Measurements from ENCODE around the gene MX2.
"Not testable (repeated sequence)": the region's sequence is repeated elsewhere in the genome, so short reads cannot be mapped to it uniquely, and the experiment has no call there.

Gene MX2

DNA sequence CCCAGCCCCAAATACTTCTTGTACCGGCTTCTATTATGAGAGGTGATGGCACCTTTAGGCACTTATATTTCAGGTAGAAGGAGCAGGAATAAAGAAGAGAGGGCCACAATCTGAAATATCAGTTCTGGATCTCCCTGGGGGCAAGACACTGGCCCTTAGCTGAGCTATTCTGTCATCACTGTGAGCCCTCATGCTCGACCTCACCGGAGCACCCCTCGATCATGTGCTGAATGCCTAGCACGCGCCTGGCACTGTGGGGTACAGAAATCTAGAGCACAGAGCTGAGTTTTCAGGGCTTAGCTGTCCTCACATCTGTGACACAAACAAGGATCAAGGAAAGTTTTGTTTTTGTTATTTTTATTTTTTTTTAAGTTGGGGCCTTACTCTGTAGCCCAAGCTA lies 56.6 kb downstream of the MX2 start:
- DNase-seq (ENCODE audit: low read depth) = no peak

DNA sequence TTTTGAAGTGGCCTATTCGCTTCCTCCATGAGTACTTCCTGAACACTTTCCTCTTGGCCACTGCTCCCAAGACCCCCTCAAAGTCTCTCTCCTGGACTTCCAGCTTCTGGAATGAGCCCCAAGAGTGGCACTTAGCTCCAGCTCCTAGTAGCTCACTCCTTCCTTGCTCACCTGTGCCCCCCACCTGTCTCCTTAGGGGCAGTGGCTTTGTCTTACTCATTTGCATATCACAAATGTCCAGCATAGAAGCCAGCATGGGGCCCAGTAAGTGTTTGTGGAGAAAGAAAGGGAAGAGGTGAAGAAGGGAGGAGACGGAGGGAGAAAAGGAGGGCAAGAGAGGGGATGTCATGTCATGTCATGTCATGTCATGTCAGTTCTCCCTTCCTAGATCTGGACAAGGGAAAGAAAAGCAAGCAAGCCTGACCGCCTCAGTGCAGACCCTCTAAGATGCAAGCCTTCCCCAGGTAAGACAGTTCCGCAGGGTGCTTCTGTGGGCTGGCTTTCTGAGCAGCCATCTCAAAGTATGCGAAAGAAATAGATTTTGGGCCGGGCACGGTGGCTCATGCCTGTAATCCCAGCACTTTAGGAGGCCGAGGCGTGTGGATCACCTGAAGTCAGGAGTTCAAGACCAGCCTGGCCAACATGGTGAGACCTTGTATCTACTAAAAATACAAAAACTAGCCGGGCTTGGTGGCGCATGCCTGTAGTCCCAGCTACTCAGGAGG lies 57.3 kb downstream of the MX2 start:
- DNase-seq (ENCODE audit: low read depth) = no peak

DNA sequence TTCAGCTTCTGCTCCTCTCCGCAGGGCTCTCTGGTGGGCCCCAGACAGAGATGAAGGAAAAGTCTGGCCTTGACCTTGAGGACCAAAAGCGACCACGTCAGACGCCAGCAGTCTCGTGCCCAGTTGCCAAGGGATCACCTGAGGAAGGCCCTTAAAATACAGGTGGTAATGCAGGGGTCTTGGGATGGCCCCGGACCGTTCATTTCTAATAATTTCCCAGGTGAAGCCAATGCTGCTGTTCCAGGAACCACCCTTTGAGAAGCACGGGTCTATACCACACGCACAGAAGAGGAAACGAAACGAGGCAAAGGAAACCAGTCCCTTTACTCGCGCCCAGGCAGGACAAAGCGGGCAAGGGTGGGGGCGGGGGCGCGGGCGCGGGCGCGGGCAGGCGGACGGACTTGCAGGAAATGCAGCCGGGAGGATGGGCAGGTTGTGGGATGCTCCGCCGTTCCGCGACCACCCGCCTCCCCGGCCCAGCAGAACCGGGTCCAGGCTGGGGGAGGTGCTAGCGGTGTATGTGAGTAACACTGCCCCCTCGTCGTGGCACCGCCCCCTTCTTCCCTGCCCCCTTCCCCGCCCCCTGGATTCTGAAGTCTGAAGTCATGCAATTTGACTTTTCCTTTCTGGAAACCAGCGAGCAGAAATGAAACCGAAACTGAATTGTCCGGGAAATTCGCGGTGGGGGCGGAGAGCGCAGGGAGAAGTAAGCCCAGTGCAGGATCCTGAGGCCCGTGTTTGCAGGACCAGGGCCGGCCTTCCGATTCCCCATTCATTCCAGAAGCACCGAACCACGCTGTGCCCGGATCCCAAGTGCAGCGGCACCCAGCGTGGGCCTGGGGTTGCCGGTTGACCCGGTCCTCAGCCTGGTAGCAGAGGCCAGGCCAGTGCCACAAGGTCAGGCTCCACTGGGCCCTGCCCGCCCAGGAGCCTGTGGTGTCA lies 58.4 kb downstream of the MX2 start:
- DNase-seq (ENCODE audit: low read depth) = peak; percentile 76

DNA sequence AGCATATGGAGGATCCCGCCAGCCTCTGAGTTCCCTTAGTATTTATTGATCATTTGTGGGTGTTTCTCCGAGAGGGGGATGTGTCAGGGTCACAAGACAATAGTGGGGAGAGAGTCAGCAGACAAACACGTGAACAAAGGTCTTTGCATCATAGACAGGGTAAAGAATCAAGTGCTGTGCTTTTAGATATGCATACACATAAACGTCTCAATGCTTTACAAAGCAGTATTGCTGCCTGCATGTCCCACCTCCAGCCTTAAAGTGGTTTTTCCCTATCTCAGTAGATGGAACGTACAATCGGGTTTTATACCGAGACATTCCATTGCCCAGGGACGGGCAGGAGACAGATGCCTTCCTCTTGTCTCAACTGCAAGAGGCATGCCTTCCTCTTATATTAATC lies 59.2 kb downstream of the MX2 start:
- DNase-seq (ENCODE audit: low read depth) = not testable (repeated sequence)

DNA sequence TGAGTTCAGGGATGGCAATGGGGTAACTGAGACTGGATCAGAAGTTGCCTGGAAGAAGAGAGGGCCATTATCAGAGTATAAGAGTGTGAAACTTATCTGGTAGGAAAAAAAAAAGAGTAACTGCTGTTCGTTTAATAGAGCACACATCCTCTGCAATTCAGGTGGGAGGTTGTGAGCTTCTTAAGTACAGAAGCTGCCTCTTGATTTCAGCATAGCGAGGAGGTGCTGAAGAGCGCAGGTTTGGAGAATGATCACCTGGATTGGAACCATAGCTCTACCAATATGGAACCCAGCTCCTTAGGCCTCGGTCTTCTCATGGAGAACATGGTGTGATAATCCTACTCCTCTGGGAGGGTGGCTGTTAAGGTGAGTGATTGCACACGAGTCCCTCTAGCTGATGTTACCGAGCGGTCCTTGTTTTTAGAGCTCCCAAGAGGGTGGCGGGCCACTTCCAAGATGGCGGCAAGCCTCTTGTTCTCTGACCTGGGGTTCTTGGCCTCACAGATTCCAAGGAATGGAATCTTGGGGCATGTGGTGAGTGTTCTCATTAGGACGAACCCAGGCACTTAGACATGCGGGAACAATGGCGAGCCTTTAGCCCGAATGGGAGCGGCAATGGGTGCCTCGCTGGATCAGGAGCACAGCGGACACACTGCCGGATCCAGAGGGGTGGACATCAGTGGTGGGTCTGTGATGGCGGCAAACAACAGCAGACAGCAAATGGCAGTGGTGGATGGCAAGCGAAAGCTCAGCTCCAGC lies 60.9 kb downstream of the MX2 start:
- no peak for DNase-seq (ENCODE audit: low read depth)

DNA sequence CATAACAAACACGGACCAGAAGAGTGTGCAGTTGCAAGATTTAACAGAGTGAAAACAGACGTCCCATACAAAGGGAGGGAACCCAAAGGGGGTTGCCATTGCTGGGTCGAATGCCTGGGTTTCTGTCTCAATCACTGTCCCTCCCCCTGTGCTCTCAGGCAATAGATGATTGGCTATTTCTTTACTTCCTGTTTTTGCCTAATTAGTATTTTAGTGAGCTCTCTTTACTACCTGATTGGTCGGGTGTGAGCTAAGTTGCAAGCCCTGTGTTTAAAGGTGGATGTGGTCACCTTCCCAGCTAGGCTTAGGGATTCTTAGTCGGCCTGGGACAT lies 61.4 kb downstream of the MX2 start:
- DNase-seq (ENCODE audit: low read depth) = not testable (repeated sequence)

DNA sequence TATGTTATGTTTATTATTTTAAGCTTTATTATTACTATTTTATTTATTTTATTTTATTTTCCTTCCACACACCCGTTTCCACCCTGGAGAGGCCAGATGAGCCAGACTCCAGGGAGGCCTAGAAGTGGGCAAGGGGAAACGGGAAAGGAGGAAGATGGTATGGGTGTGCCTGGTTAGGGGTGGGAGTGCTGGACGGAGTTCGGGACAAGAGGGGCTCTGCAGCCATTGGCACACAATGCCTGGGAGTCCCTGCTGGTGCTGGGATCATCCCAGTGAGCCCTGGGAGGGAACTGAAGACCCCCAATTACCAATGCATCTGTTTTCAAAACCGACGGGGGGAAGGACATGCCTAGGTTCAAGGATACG lies 63.7 kb downstream of the MX2 start:
- DNase-seq (ENCODE audit: low read depth) = no peak

DNA sequence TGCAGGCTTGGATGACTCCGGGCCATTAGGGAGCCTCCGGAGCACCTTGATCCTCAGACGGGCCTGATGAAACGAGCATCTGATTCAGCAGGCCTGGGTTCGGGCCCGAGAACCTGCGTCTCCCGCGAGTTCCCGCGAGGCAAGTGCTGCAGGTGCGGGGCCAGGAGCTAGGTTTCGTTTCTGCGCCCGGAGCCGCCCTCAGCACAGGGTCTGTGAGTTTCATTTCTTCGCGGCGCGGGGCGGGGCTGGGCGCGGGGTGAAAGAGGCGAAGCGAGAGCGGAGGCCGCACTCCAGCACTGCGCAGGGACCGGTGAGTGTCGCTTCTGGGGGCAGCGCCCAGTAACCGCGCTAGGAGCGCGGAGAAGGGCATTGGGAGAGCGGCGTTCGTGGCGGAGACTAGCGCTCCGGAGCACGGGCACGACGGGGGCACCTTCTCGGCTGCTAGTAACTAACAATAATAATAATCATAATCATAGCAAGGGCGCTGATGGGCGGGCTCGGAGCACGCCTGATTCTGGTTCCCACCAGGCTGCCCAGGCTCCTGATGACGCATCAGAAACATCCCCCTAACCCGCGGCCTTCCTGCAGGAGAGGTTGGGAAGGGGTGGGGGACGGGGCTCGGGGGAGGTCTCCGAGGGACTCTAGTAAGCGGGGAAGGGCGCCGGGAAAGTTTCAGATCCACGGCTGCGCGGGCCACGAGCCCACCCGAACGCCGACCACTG lies 64.3 kb downstream of the MX2 start, which contains the start of gene MX1:
Gene MX1 (plus strand): TSS at position 286 of the 722 bp plus-strand sequence. CDS start 5,832 bp downstream, outside the sequence.
- no peak for DNase-seq (ENCODE audit: low read depth)

DNA sequence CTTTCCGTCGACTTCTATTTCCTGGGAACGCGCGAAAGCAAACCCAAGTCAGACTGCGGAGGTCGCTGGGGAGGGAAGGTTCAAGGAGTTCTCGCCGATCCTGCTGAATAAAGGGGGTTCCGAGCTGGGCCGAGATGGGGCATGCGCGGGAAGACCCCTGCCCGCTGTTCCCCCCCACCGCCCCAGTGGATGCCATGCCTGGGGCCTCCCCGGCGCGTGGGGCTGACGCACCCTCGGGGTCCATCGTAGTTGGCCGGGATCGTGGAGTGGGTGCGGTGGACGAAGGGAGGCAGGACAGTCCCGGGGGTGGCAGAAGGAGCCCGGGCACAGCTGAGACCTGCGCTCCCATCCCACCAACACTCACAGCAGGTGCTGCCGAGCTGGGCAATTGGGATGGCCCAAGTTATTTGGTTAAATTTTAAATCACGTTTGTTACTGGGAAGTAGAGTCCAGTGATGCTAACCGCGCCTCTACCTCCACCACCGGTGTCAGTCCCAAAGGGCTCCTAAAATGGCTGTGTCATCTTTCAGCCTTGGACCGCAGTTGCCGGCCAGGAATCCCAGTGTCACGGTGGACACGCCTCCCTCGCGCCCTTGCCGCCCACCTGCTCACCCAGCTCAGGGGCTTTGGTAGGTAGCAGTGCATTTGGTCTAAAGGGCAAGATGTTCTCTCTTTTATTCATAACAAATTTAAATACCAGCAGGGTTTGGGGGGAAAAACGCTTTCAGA lies 65.0 kb downstream of the MX2 start:
- DNase-seq (ENCODE audit: low read depth) = no peak

DNA sequence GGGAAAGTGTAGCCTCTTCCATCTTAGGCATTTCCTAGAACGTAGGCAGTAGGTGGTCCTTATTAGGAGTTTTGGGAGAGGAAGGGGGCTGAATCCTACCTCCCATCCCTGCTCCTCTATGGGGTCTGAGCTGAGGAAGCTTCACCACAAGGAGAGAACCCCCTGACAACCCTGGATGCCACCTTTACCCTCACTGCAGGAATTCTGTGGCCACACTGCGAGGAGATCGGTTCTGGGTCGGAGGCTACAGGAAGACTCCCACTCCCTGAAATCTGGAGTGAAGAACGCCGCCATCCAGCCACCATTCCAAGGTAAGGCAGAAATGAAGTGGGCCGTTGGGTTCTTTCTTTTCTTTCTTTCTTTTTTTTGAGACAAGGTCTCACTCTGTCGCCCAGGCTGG lies 65.7 kb downstream of the MX2 start:
- no peak for DNase-seq (ENCODE audit: low read depth)

DNA sequence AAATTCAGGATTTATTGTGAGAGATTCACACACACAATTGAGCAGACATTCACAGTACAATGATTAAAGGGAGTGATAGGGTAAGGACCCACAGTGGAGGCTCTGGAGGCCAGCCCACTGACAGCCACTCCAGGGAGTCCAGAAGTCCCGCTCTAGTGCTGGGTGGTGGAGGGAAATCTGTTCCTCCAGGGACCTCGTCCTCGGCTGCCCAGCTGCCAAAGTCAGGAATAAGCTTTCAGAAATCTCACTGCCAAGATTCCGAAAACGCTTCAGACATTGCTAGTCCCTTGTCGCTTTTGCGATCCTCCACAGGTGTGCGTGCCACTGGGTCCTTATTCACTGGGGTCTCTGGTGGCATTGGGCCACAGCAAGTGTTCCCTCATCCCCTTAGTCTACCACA lies 66.5 kb downstream of the MX2 start:
- no peak for DNase-seq (ENCODE audit: low read depth)

DNA sequence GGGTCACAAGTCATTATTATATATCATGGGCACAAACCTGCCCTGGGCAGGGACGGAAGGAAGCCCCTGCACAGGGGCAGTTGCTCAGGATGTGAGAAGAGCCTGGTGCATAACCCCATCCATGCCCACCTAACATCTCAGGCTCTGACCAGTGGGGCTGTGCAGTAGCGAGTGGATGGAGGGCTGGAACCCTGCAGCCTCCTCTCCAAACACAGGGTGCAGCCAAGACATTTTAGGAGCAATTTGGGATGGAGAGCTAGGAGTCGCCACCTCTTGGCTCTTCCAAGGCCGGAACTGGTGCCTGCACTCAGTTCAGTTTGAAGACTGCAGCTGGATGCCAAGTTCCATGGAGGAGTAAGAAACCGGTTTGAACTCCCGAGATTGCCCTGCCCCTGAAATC lies 67.0 kb downstream of the MX2 start:
- DNase-seq (ENCODE audit: low read depth) = no peak

DNA sequence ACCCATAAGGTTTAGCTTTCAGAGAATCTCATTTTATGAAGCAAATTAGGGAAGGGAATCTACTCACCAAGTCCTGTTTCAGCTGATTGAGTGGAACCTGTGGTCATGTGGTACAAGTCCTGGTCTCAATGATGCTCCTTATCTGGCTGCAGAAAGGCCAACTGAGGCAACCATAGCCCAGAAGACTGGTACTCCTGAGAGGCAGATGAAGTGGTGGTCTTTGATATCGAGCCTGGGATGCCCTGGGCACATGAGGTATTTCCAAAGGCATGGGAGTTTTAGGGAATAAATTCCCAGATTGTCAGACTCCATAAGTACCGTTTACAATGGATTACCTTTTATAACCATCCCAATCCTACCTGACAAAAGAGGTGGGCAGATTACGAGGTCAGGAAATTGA lies 67.5 kb downstream of the MX2 start:
- DNase-seq (ENCODE audit: low read depth) = no peak

DNA sequence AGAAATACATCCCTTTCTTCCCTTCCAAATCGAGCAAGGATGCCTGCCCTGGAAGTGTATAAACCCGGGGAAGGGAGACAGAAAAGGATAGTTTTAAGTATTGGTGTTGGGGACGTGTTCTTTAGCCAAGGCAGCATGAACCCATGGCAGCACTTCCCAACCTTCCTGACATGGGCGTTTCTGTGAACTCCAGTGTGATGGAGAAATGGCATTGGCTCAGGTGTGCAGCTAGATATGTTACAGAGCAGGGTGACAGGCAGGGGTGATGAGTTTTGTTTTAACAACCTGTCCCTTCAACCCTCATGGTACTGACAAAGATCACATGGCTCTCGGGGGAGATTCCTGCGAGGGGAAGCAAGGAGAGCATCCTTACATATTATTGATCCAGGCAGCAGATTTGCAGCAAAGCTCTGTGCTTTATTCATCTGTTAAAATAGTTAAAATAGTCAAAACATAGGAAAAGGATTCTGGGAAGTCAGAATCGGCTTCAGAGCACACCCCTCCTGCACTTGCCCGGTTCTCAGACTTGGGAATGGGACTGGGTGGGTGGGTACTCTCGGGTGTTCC lies 68.2 kb downstream of the MX2 start:
- DNase-seq (ENCODE audit: low read depth) = no peak

DNA sequence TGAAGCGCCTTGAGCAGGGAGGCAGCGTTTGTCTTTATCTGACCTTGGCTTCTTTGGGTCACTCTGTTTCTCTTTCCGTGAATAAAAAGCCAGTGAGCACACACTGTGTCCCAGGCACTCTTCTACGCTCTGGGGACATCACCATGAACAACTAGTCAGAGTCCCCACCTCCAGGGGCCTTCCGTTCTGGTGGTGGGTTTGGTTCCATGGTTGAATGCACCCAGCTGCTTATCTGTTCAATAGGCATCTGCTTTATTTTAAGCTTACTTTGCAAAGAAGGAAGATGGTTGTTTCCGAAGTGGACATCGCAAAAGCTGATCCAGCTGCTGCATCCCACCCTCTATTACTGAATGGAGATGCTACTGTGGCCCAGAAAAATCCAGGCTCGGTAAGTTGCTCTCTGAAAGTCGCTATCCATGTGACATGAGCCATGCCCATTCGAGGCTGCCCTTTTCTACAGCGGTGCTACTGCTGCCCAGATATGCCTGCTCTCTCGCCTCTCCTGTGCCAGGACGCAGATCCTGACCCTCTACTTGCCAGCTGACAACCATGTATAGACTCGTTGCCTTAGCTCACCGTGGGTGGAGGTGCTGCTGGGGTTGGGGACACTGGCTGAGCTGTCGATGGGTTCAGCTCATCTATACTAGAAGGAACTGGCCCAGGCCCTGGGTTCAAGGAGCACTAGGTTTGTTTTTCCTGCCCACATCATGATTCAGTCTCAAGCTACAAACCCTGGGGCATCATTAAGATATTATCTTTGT lies 70.1 kb downstream of the MX2 start:
- DNase-seq (ENCODE audit: low read depth) = no peak

DNA sequence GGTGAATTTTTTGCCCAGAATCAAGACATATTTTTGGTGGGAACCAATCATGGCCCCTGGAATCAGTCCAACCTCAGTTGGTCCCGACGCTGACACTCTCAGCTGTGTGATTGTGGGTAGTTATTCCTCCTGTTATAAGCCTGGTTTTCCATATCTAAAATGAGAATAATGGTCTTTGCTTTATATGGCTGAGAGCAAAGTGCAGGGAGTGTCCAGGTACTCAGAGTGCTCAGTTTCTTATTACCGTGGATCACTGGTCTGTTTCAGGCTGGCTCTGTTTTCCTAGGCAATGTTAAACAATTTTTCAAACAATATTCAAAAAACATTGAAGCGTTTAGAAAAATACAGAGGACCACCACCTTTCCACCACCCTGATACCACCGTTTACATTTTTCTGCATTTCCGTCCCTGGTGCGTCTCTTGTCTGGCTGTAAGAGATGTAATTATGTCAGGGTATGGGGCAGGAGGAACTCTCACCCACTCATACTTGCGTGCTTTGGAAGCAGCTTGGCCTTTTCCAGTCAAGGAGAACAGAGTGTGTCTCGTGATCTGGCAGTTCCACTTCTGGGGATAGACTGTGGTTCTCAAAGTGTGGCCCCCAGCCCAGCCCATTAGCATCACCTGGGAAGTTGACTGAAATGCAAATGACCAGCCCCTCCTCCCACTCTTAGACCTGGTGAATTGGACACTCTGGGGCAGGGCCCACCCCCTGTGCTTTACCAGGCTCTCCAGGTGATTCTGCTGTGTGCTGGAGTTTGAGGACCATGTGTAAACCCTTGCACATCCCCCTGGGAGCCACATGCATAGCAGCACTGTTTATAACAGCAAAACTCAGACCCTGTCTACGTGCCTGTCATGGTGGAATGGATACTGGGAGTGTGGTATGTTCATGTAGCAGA lies 71.0 kb downstream of the MX2 start:
- no peak for DNase-seq (ENCODE audit: low read depth)

DNA sequence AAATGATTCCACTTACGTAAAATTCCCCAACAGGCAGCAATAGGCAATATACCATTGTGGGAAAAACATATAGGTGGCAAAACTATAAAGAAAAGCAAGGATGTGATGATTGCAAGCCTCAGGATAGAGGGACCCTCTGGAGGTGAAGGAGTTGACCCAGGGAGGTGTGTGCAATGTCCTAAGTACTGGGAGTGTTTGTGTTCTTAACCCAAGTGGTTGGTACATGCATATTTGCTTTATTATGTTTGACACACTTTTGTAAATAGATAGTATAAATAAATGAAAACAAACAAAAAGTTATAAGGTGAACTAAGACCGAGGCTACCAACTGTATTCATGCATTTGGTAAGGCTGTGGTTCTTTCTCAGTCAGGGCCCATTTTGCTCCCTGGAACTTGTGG lies 71.7 kb downstream of the MX2 start:
- DNase-seq (ENCODE audit: low read depth) = no peak

DNA sequence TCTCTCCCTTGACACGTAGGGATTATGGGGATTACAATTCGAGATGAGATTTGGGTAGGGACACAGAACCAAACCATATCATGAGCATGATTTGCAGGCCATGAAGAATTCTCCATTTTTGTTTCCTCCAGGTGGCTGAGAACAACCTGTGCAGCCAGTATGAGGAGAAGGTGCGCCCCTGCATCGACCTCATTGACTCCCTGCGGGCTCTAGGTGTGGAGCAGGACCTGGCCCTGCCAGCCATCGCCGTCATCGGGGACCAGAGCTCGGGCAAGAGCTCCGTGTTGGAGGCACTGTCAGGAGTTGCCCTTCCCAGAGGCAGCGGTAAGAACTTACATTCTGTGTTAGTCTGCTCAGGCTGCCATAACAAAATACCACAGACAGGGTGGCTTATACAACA lies 73.9 kb downstream of the MX2 start:
- DNase-seq (ENCODE audit: low read depth) = no peak

DNA sequence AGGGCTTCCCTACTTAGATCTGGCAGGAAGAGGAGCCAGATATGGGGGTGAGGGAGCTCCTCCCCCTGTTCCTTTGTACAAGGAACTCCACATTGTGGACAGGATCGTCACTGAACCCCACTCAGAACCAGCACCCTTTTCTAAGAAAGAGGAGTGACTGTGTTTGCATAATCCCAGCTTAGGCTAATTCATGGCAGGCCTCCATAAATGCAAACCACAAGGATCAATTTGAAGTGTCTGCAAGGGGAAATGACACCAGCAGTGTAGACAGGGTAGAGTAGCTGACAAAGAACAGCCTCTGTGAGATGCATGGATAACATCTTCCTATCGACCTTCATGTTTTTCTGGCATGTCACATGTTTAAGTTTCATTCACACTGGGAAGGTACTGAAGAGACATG lies 75.9 kb downstream of the MX2 start:
- no peak for DNase-seq (ENCODE audit: low read depth)
